Liver (tissue), 9 donors: ENCODE data around the gene RBM46. TPM values are rescaled to one million over a fixed set of nuclear protein-coding genes. Genes with fewer than 3 reads are reported as not detected.

ENCODE experiments used
- DNase-seq: peaks from one replicate; pipeline ENCODE4 v3.0.0-alpha.2; 2017; ENCODE audit warnings: low spot score
- H3K27ac ChIP-seq, 2 donors: one replicate each; pipeline ENCODE4 v1.7.0; 2013; ENCODE audit warnings: inconsistent platforms in 2 of 2, low read length in 2 of 2, control low read depth in 1 of 2, low read depth in 1 of 2, mild to moderate bottlenecking in 1 of 2
- H3K27me3 ChIP-seq, 4 donors: one replicate each; pipeline versions ENCODE4 v1.6.1 to v1.7.0; 2013; ENCODE audit warnings: low read length in 3 of 4, inconsistent platforms in 1 of 4, mild to moderate bottlenecking in 1 of 4, moderate library complexity in 1 of 4; ENCODE audit not compliant: control insufficient read depth in 4 of 4, insufficient read depth in 4 of 4
- H3K36me3 ChIP-seq, 4 donors: one replicate each; pipeline versions ENCODE4 v1.6.1 to v1.7.0; 2013; ENCODE audit warnings: low read length in 3 of 4, mild to moderate bottlenecking in 3 of 4, low read depth in 1 of 4, moderate library complexity in 1 of 4; ENCODE audit not compliant: control insufficient read depth in 4 of 4, insufficient read depth in 3 of 4
- H3K4me1 ChIP-seq, 4 donors: one replicate each; pipeline versions ENCODE4 v1.6.1 to v1.7.0; 2013; ENCODE audit warnings: low read length in 3 of 4, mild to moderate bottlenecking in 3 of 4, moderate library complexity in 1 of 4; ENCODE audit not compliant: control insufficient read depth in 4 of 4, insufficient read depth in 4 of 4
- H3K4me3 ChIP-seq, 3 donors: one replicate each; pipeline versions ENCODE4 v1.6.1 to v1.7.0; 2013; ENCODE audit warnings: low read length in 3 of 3, control low read depth in 1 of 3, low read depth in 1 of 3, mild to moderate bottlenecking in 1 of 3
- H3K9ac ChIP-seq, 2 donors: one replicate each; pipeline ENCODE4 v1.7.0; 2013; ENCODE audit warnings: low read length in 2 of 2, mild to moderate bottlenecking in 2 of 2, moderate library complexity in 2 of 2, control low read depth in 1 of 2, low read depth in 1 of 2
- H3K9me3 ChIP-seq, 4 donors: one replicate each; pipeline versions ENCODE4 v1.6.1 to v1.7.0; 2013; ENCODE audit warnings: low read length in 3 of 4; ENCODE audit not compliant: control insufficient read depth in 4 of 4
- CTCF ChIP-seq: fragments of 150-350 bp; IDR thresholded peaks from 2 replicates; pipeline ENCODE4 v1.5.1; 2017; ENCODE audit warnings: improper control_type of control experiment, low read depth, low read length; ENCODE audit not compliant: missing input control
- EGR1 ChIP-seq, 2 donors: IDR thresholded peaks; 2 replicates each; pipeline ENCODE4 v1.6.1; 2016 to 2018; ENCODE audit warnings: antibody characterized with exemption in 2 of 2, low read depth in 2 of 2
- FOXA1 ChIP-seq: IDR thresholded peaks from 2 replicates; pipeline ENCODE4 v1.6.1; 2016; ENCODE audit warnings: antibody characterized with exemption
- FOXA2 ChIP-seq: IDR thresholded peaks from 2 replicates; pipeline ENCODE4 v1.6.1; 2016; ENCODE audit warnings: antibody characterized with exemption
- GABPA ChIP-seq, 2 donors: IDR thresholded peaks in 1 of 2; conservative IDR thresholded peaks in 1 of 2; 2 replicates each; pipeline ENCODE4 v1.6.1; 2016; ENCODE audit warnings: antibody characterized with exemption in 2 of 2, mild to moderate bottlenecking in 1 of 2, moderate library complexity in 1 of 2
- HNF4A ChIP-seq, 2 donors: conservative IDR thresholded peaks; 2 replicates each; pipeline ENCODE4 v1.6.1; 2016; ENCODE audit warnings: antibody characterized with exemption in 2 of 2, mild to moderate bottlenecking in 2 of 2
- HNF4G ChIP-seq: IDR thresholded peaks from 2 replicates; pipeline ENCODE4 v1.6.1; 2016; ENCODE audit warnings: antibody characterized with exemption
- JUND ChIP-seq, 2 donors: IDR thresholded peaks; 2 replicates each; pipeline ENCODE4 v1.6.1; 2016; ENCODE audit warnings: antibody characterized with exemption in 2 of 2
- NR2F2 ChIP-seq: IDR thresholded peaks from 2 replicates; pipeline ENCODE4 v1.6.1; 2016; ENCODE audit warnings: antibody characterized with exemption
- RAD21 ChIP-seq, 2 donors: IDR thresholded peaks; 2 replicates each; pipeline ENCODE4 v1.6.1; 2016; ENCODE audit warnings: antibody characterized with exemption in 2 of 2, mild to moderate bottlenecking in 2 of 2
- REST ChIP-seq: IDR thresholded peaks from 2 replicates; pipeline ENCODE4 v1.6.1; 2016; ENCODE audit warnings: antibody characterized with exemption, mild to moderate bottlenecking
- RXRA ChIP-seq, 2 donors: IDR thresholded peaks; 2 replicates each; pipeline ENCODE4 v1.6.1; 2017 to 2018; ENCODE audit warnings: antibody characterized with exemption in 2 of 2, mild to moderate bottlenecking in 1 of 2
- SP1 ChIP-seq: IDR thresholded peaks from 2 replicates; pipeline ENCODE4 v1.6.1; 2018; ENCODE audit warnings: antibody characterized with exemption, mild to moderate bottlenecking
- WGBS: extraction: QIAGEN DNeasy Blood & Tissue Kit; methylation state at CpG from one replicate; pipeline ENCODE4 v1.1.7; 2013; 5-methylcytosine and 5-hydroxymethylcytosine counted together
- polyA plus RNA-seq, 2 donors: library from polyadenylated mRNA; stranded (reverse) in 1 of 2; unstranded in 1 of 2; fragments of 200-250 nt in 1 of 2; fragments of >200 nt in 1 of 2; fragmentation: Nextera tagmentation in 1 of 2; extraction: Ambion mirVana in 1 of 2; gene quantifications; one replicate each; pipeline versions ENCODE4 v1.2.1 to v1.2.3, GENCODE V29; 2013 to 2015
- total RNA-seq, 2 donors: library from RNA; depleted of rRNA; stranded (reverse); fragments of >200 nt; gene quantifications; one replicate each; pipeline ENCODE4 v1.2.3, GENCODE V29; 2014
- TF ChIP-seq, protein P1 (sequence below): IDR thresholded peaks from 2 replicates; pipeline ENCODE4 v1.6.1; 2016; ENCODE audit warnings: antibody characterized with exemption
- TF ChIP-seq, protein P2 (sequence below): IDR thresholded peaks from 2 replicates; pipeline ENCODE4 v1.6.1; 2016; ENCODE audit warnings: antibody characterized with exemption
- TF ChIP-seq, protein P3 (sequence below): IDR thresholded peaks from 2 replicates; pipeline ENCODE4 v1.6.1; 2016; ENCODE audit warnings: antibody characterized with exemption
- donor health status: healthy.
- donor health status: healthy.
- donor health status: healthy.
- donor health status: healthy.
- donor health status: healthy.

Gene RBM46
- total and polyA plus RNA-seq, 4 donors = 0.03 to 0.24 (median 0.08) TPM; not detected in 1

- WGBS = 93% methylated on average over 1 of the region's 1 CpG
- TF ChIP-seq FOXA1 (no peak), GABPA (IDR thresholded peaks at IDR 0.05 in 1 of 2, conservative IDR thresholded peaks at IDR 0.05 in 1 of 2) (no peak), NR2F2 (no peak), REST (no peak), RAD21 (IDR thresholded peaks at IDR 0.05) (no peak), HNF4A (conservative IDR thresholded peaks at IDR 0.05) (no peak), HNF4G (no peak), FOXA2 (no peak), SP1 (no peak), JUND (IDR thresholded peaks at IDR 0.05) (no peak)
- TF ChIP-seq, protein P1, sequence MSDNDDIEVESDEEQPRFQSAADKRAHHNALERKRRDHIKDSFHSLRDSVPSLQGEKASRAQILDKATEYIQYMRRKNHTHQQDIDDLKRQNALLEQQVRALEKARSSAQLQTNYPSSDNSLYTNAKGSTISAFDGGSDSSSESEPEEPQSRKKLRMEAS = no peak
- TF ChIP-seq, protein P2, sequence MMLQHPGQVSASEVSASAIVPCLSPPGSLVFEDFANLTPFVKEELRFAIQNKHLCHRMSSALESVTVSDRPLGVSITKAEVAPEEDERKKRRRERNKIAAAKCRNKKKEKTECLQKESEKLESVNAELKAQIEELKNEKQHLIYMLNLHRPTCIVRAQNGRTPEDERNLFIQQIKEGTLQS = no peak
- TF ChIP-seq, protein P3, sequence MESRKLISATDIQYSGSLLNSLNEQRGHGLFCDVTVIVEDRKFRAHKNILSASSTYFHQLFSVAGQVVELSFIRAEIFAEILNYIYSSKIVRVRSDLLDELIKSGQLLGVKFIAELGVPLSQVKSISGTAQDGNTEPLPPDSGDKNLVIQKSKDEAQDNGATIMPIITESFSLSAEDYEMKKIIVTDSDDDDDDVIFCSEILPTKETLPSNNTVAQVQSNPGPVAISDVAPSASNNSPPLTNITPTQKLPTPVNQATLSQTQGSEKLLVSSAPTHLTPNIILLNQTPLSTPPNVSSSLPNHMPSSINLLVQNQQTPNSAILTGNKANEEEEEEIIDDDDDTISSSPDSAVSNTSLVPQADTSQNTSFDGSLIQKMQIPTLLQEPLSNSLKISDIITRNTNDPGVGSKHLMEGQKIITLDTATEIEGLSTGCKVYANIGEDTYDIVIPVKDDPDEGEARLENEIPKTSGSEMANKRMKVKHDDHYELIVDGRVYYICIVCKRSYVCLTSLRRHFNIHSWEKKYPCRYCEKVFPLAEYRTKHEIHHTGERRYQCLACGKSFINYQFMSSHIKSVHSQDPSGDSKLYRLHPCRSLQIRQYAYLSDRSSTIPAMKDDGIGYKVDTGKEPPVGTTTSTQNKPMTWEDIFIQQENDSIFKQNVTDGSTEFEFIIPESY = no peak
- DNase-seq = no peak
Measured at GRCh38 chr4:154858166-154858565, 77.1 kb downstream of the RBM46 start.

GRCh38 chr4:154868414-154869194 lies 87.5 kb downstream of the RBM46 start:
- peaks cover 0 to 6% (median 3%) of the 10 kb centered on the region in 4 donors for H3K9me3 ChIP-seq
- WGBS = 72% methylated on average over 7 of the region's 7 CpGs
- no peak for TF ChIP-seq SP1
- no peak for TF ChIP-seq EGR1 (IDR thresholded peaks at IDR 0.05; ENCODE audit: low read depth in 2 of 2)
- TF ChIP-seq, protein P2 = no peak
- TF ChIP-seq GABPA (IDR thresholded peaks at IDR 0.05 in 1 of 2, conservative IDR thresholded peaks at IDR 0.05 in 1 of 2) = no peak
- no peak for TF ChIP-seq FOXA2
- TF ChIP-seq HNF4G = no peak
- no peak for TF ChIP-seq CTCF
- TF ChIP-seq RXRA (IDR thresholded peaks at IDR 0.05) = no peak
- TF ChIP-seq, protein P3 = no peak
- no peak overlapping the region for H3K9ac ChIP-seq
- no peaks in the 10 kb centered on the region for H3K4me1 ChIP-seq
- no peaks in the 10 kb centered on the region for H3K27me3 ChIP-seq
- no peaks in the 10 kb centered on the region for H3K36me3 ChIP-seq
- no peak overlapping the region for H3K4me3 ChIP-seq
- no peak for DNase-seq
- no peak overlapping the region for H3K27ac ChIP-seq

More at GRCh38 chr4:154858166-154858565, 77.1 kb downstream of the RBM46 start:
- no peak overlapping the region for H3K9ac ChIP-seq
- no peaks in the 10 kb centered on the region for H3K4me1 ChIP-seq
- H3K27me3 ChIP-seq = peaks cover 0 to 2% (median 0%) of the 10 kb centered on the region in 4 donors
- H3K4me3 ChIP-seq = no peak overlapping the region
- H3K9me3 ChIP-seq = peaks cover 0 to 5% (median 2%) of the 10 kb centered on the region in 4 donors
- H3K36me3 ChIP-seq = no peaks in the 10 kb centered on the region
- no peak overlapping the region for H3K27ac ChIP-seq
